Right lobe of liver (tissue), 4 donors: ENCODE results near the gene SERINC5.

Experiments used
- CTCF ChIP-seq, 4 donors: fragments of 200-600 bp in 3 of 4; fragments of 450-650 bp in 1 of 4; IDR thresholded peaks; one replicate each; pipeline versions ENCODE4 v1.5.1 to v1.8.0; 2016 to 2022; ENCODE audit warnings: antibody characterized with exemption in 4 of 4, mild to moderate bottlenecking in 2 of 4
- POLR2A ChIP-seq: fragments of 450-650 bp; IDR thresholded peaks from one replicate; pipeline ENCODE4 v1.6.1; 2017; ENCODE audit warnings: antibody characterized with exemption, mild to moderate bottlenecking
- donor health status: DM: no; HTN: no; CAD: no.
- donor health status: DM: no; HTN: no; CAD: no.
- donor health status: DM: no; HTN: yes; CAD: no.

- TF ChIP-seq POLR2A (no peak), CTCF (IDR thresholded peaks at IDR 0.05) (no peak)
Measured at GRCh38 chr5:80119372-80119771, 136.5 kb downstream of the SERINC5 start.
